HG02610 (cell line): ENCODE measurements around the gene MANEAL.

Source experiments
- ATAC-seq: cut with Tn5 transposase; IDR thresholded peaks from one replicate; pipeline ENCODE4 v1.9.1; 2021; ENCODE audit warnings: mild to moderate bottlenecking, moderate library complexity; ENCODE audit not compliant: unreplicated experiment

The MANEAL gene

GRCh38 chr1:37825506-37825905 is 31.9 kb downstream of the MANEAL start:
- ATAC-seq: no peak

- ATAC-seq: no peak
These were observed 34.9 kb downstream of the MANEAL start for GRCh38 chr1:37828410-37829074.

GRCh38 chr1:37831109-37831508 is 37.5 kb downstream of the MANEAL start:
- no peak for ATAC-seq

- ATAC-seq: no peak
These were observed 38.2 kb downstream of the MANEAL start for GRCh38 chr1:37831809-37832208.

GRCh38 chr1:37836788-37837187 is 43.1 kb downstream of the MANEAL start:
- no peak for ATAC-seq

GRCh38 chr1:37839676-37840075 is 46.0 kb downstream of the MANEAL start:
- no peak for ATAC-seq

GRCh38 chr1:37840711-37841110 is 47.1 kb downstream of the MANEAL start:
- no peak for ATAC-seq

- no peak for ATAC-seq
These were observed 48.0 kb downstream of the MANEAL start for GRCh38 chr1:37841652-37842051.

- no peak for ATAC-seq
These were observed 50.9 kb downstream of the MANEAL start for GRCh38 chr1:37844536-37844935.

GRCh38 chr1:37845049-37845646 is 51.5 kb downstream of the MANEAL start:
- ATAC-seq: no peak

GRCh38 chr1:37845786-37846185 is 52.1 kb downstream of the MANEAL start:
- ATAC-seq: no peak

GRCh38 chr1:37846647-37847339 is 53.1 kb downstream of the MANEAL start:
- ATAC-seq: no peak

GRCh38 chr1:37849480-37849879 is 55.8 kb downstream of the MANEAL start:
- no peak for ATAC-seq

GRCh38 chr1:37850352-37850955 is 56.8 kb downstream of the MANEAL start:
- no peak for ATAC-seq
